ENCODE results near the gene SLC38A9. TPM values are rescaled to one million over a fixed set of nuclear protein-coding genes. Genes with fewer than 3 reads are reported as not detected.

The SLC38A9 gene
- total RNA-seq, 4 donors from 2014 or later: 15.0 to 48.6 (median 32.3) TPM

DNA sequence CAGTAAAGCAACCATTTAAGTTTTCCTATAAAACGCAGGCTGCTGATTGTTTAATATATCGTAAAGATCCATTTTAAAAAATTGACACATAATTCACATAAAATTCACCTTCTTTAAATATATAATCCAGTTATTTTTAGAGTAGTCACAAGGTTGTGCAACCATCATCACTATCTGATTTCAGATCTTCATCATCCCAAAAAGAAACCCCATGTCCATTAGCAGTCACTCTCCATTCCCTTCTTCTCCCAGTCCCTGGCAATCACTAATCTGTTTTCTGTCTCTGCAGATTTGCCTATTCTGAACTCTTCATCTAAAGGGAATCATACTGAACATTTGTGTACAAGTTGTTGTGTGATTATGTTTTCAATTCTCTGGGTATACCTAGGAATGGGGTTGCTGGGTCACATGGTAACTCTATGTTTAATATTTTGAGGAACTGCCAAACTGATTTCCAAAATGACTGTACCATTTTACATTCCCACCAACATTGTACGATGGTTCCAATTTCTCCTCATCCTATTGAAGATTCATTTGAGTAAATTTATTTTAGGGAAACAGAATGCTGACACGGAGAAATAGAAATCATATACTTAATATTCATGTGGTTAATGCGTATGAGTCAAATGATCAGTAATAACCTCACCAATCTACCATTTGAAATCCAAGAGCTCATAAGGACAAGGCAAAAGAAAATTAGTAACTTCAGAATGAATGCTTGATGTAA lies 119.6 kb downstream of the SLC38A9 start:
- H3K36me3 ChIP-seq: no peaks in the 10 kb centered on the region
- no peaks in the 10 kb centered on the region for H3K9me3 ChIP-seq
- no peak overlapping the region for H3K4me3 ChIP-seq
- peaks cover 5 to 10% (median 9%) of the 10 kb centered on the region in 4 donors for H3K4me1 ChIP-seq
- intact Hi-C loops (cut with DNase I; ENCODE audit: low total_unique reads): no loop called here
- no peaks in the 10 kb centered on the region for H3K27me3 ChIP-seq
- H3K27ac ChIP-seq: no peak overlapping the region
- DNase-seq: no peak
- WGBS, 2 donors (ENCODE audit: low coverage in 1 of 2): 87 to 97% methylated on average over 5 of the region's 5 CpGs
- in situ Hi-C loops (cut with MboI; ENCODE audit: low pct_ligation_motif_present in 1 of 4, low pct_unique_long_range_greater_than_20kb in 1 of 4, low sequenced_read_pairs in 3 of 4): no loop called here
- TF ChIP-seq EP300 (IDR thresholded peaks at IDR 0.05; ENCODE audit: low read depth) (no peak), POLR2A (IDR thresholded peaks at IDR 0.05) (no peak), CTCF (IDR thresholded peaks at IDR 0.05) (no peak), POLR2AphosphoS5 (IDR thresholded peaks at IDR 0.05) (no peak)

GRCh38 chr5:55591686-55592085 lies 120.4 kb downstream of the SLC38A9 start:
- in situ Hi-C loops (cut with MboI; ENCODE audit: low pct_ligation_motif_present in 1 of 4, low pct_unique_long_range_greater_than_20kb in 1 of 4, low sequenced_read_pairs in 3 of 4) (no loop called here), intact Hi-C loops (cut with DNase I; ENCODE audit: low total_unique reads) (no loop called here)
- no peak overlapping the region for H3K4me3 ChIP-seq
- 95% methylated on average over 4 of the region's 4 CpGs; no CpG with 5 or more reads in 1 of the 2 donors for WGBS, 2 donors (ENCODE audit: low coverage in 1 of 2)
- H3K9me3 ChIP-seq: no peaks in the 10 kb centered on the region
- no peaks in the 10 kb centered on the region for H3K27me3 ChIP-seq
- no peaks in the 10 kb centered on the region for H3K36me3 ChIP-seq
- TF ChIP-seq EP300 (IDR thresholded peaks at IDR 0.05; ENCODE audit: low read depth): no peak
- TF ChIP-seq POLR2A (IDR thresholded peaks at IDR 0.05): no peak
- no peak for TF ChIP-seq CTCF (IDR thresholded peaks at IDR 0.05)
- TF ChIP-seq POLR2AphosphoS5 (IDR thresholded peaks at IDR 0.05): no peak
- no peak for DNase-seq
- peaks cover 0 to 2% (median under 1%) of the 10 kb centered on the region in 4 donors for H3K4me1 ChIP-seq
- no peak overlapping the region for H3K27ac ChIP-seq

DNA sequence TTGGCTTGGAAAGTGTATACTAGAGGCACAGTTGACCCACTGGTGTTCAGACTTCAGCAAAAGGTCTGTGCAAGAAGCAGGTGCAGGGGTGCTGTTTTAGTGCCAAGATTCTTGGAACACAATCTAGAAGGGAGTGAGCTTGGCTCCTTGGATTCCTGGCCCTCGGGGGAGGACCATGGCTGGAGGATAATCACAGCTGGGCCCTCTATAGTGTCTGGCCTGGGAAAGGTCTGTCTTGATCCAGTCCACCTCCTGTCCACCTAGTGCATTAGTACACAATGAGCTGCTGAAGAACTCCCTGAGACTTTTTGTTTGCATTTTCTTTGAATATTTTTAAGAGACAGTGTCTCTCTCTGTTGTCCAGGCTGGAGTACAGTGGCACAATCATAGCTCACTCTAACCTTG lies 126.9 kb downstream of the SLC38A9 start:
- no peak for TF ChIP-seq POLR2A (IDR thresholded peaks at IDR 0.05)
- TF ChIP-seq POLR2AphosphoS5 (IDR thresholded peaks at IDR 0.05): no peak
- no peak for TF ChIP-seq CTCF (IDR thresholded peaks at IDR 0.05)
- TF ChIP-seq EP300 (IDR thresholded peaks at IDR 0.05; ENCODE audit: low read depth): no peak
- H3K4me3 ChIP-seq: no peak overlapping the region
- intact Hi-C loops (cut with DNase I; ENCODE audit: low total_unique reads): no loop called here
- H3K36me3 ChIP-seq: no peaks in the 10 kb centered on the region
- in situ Hi-C loops (cut with MboI; ENCODE audit: low pct_ligation_motif_present in 1 of 4, low pct_unique_long_range_greater_than_20kb in 1 of 4, low sequenced_read_pairs in 3 of 4): no loop called here
- H3K9me3 ChIP-seq: no peaks in the 10 kb centered on the region
- no peak for DNase-seq
- H3K4me1 ChIP-seq: no peaks in the 10 kb centered on the region
- 60% methylated on average over 1 of the region's 1 CpG; no CpG with 5 or more reads in 1 of the 2 donors for WGBS, 2 donors (ENCODE audit: low coverage in 1 of 2)
- no peaks in the 10 kb centered on the region for H3K27me3 ChIP-seq
- no peak overlapping the region for H3K27ac ChIP-seq

- Histone ChIP-seq H3K36me3 (no peaks in the 10 kb centered on the region), H3K27me3 (no peaks in the 10 kb centered on the region), H3K27ac (no peak overlapping the region), H3K4me1 (no peaks in the 10 kb centered on the region), H3K9me3 (no peaks in the 10 kb centered on the region), H3K4me3 (no peak overlapping the region)
- 55 to 73% methylated on average over 1 to 3 of the region's 3 CpGs for WGBS, 2 donors (ENCODE audit: low coverage in 1 of 2)
- TF ChIP-seq POLR2A (IDR thresholded peaks at IDR 0.05): no peak
- TF ChIP-seq CTCF (IDR thresholded peaks at IDR 0.05): no peak
- no peak for TF ChIP-seq EP300 (IDR thresholded peaks at IDR 0.05; ENCODE audit: low read depth)
- no peak for TF ChIP-seq POLR2AphosphoS5 (IDR thresholded peaks at IDR 0.05)
- in situ Hi-C loops (cut with MboI; ENCODE audit: low pct_ligation_motif_present in 1 of 4, low pct_unique_long_range_greater_than_20kb in 1 of 4, low sequenced_read_pairs in 3 of 4): no loop called here
- intact Hi-C loops (cut with DNase I; ENCODE audit: low total_unique reads): no loop called here
- no peak for DNase-seq
These were observed 127.5 kb downstream of the SLC38A9 start for GRCh38 chr5:55584398-55585205.

Measured in transverse colon (tissue), 4 donors.